IPS DF 6.9 (cell line): ENCODE results near the gene OVOL3.

Source experiments
- DNase-seq: peaks from one replicate; pipeline ENCODE4 v3.0.0-alpha.2; 2013; ENCODE audit warnings: low read depth, low spot score
- H3K27ac ChIP-seq: one replicate; pipeline ENCODE4 v1.5.1; 2013; ENCODE audit warnings: low read length, control low read depth
- H3K27me3 ChIP-seq: 2 replicates; pipeline ENCODE4 v1.6.1; 2013; ENCODE audit warnings: mild to moderate bottlenecking, low read length; ENCODE audit not compliant: control insufficient read depth, insufficient read depth
- H3K36me3 ChIP-seq: 2 replicates; pipeline ENCODE4 v1.6.1; 2013; ENCODE audit warnings: low read length; ENCODE audit not compliant: control insufficient read depth, insufficient read depth
- H3K4me1 ChIP-seq: 2 replicates; pipeline ENCODE4 v1.6.1; 2013; ENCODE audit warnings: low read length; ENCODE audit not compliant: control insufficient read depth, insufficient read depth
- H3K4me3 ChIP-seq: 2 replicates; pipeline ENCODE4 v1.5.1; 2013; ENCODE audit warnings: mild to moderate bottlenecking, low read length
- H3K9me3 ChIP-seq: 2 replicates; pipeline ENCODE4 v1.6.1; 2013; ENCODE audit warnings: low read length, inconsistent platforms; ENCODE audit not compliant: control insufficient read depth, insufficient read depth
- WGBS: extraction: QIAGEN DNeasy Blood & Tissue Kit; methylation state at CpG from one replicate; pipeline ENCODE4 v1.1.7; 2013; ENCODE audit warnings: mixed read lengths, missing lambda C conversion rate; ENCODE audit not compliant: insufficient read length, insufficient coverage; 5-methylcytosine and 5-hydroxymethylcytosine counted together

Gene OVOL3

DNA sequence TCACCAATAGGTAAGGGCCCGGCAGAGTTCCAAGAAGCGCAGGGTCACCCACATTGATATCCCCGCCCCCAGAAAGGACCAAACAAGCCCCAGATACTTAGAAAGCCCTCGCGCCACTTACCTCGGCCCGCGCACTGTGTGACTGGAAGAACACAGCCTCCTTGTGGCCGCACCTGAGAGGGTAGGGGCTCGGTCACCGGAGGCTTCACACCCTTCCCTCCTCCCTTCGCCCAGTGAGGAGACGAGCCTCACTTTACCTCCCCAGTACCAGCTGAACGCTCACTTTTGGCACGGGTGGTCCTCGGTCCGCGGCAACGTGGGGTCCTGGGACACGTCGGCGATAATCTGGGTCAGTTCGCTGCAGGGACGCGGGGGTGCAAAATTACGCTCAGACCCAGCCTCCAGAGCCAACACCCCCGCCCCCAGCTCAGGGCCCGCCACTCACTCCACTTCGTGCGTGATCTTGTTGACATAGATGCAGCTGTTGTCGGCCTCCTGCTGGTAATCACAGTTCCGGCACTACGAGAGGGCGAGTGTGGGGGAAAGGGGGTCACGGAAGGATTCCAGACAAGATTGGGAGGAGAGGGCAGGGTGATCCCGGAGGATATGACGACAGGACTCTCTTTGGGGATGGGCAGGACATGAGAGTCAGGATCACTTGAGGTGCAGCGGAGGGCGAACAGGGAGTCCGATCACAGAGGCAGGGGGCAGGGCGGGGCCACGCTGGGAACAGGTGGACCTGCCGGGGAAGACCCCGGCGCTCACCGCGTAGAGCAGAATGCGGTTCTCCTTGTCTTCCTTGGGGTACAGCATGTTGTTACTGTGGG is 3.2 kb downstream of the OVOL3 start:
- no peak overlapping the region for H3K27ac ChIP-seq
- DNase-seq = no peak
- no CpG with 5 or more reads among the region's 48 CpGs for WGBS

DNA sequence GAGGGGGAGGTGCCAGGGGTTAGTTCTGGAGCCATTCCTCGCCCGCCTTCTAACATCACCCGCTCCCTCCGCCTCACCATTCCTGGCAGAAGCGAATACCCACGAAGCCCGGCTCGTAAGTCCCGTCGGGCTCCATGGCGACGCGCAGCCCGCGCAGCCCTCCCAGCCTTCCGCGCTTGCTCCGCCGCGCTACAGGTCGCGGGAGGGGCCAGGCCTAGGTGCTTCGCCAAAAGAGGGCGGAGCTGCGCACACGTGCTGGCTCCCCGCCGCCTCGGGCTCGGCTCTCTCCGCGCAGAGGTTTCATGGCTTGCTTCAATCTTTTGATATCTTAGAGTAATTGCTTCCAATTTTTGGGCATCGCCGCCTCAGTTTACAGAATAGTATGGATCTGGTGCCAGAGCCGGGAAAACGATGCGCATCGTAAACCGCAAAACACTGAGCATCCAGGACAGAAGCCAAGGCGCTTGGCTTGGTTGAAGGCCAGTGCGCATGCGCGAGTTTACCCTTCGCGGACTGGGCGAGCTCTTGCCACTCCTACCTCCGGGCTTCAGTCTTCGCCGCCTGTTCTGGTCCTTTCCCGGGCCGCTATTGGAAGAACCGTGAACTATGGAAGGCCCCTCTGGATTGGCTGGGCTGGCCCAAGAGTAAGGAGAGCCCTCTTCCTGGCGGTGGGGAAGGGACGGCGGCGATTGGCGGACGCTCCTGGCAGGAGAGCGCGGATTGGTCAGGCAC is 3.9 kb downstream of the OVOL3 start, which contains the start of gene POLR2I:
TSS of gene POLR2I (minus strand) at position 155 of the 732 bp plus-strand sequence. CDS start at position 136, 19 bp downstream.
- no peaks in the 10 kb centered on the region for H3K9me3 ChIP-seq
- peaks cover 8% of the 10 kb centered on the region for H3K4me1 ChIP-seq
- peak; percentile 98 for DNase-seq
- no peaks in the 10 kb centered on the region for H3K27me3 ChIP-seq
- H3K27ac ChIP-seq = no peak within 1 kb of the TSS
- peaks cover 8% of the 10 kb centered on the region; the same call in 1 of the 2 replicates for H3K36me3 ChIP-seq
- WGBS = no CpG with 5 or more reads among the region's 60 CpGs
- peak within 1 kb of the TSS; percentile 78 for H3K4me3 ChIP-seq

More for the DNA sequence above, 3.2 kb downstream of the OVOL3 start:
- Histone ChIP-seq H3K4me1 (peaks cover 8% of the 10 kb centered on the region), H3K9me3 (no peaks in the 10 kb centered on the region), H3K27me3 (no peaks in the 10 kb centered on the region), H3K4me3 (peak overlapping the region; percentile 78), H3K36me3 (peaks cover 8% of the 10 kb centered on the region; the same call in 1 of the 2 replicates)

DNA sequence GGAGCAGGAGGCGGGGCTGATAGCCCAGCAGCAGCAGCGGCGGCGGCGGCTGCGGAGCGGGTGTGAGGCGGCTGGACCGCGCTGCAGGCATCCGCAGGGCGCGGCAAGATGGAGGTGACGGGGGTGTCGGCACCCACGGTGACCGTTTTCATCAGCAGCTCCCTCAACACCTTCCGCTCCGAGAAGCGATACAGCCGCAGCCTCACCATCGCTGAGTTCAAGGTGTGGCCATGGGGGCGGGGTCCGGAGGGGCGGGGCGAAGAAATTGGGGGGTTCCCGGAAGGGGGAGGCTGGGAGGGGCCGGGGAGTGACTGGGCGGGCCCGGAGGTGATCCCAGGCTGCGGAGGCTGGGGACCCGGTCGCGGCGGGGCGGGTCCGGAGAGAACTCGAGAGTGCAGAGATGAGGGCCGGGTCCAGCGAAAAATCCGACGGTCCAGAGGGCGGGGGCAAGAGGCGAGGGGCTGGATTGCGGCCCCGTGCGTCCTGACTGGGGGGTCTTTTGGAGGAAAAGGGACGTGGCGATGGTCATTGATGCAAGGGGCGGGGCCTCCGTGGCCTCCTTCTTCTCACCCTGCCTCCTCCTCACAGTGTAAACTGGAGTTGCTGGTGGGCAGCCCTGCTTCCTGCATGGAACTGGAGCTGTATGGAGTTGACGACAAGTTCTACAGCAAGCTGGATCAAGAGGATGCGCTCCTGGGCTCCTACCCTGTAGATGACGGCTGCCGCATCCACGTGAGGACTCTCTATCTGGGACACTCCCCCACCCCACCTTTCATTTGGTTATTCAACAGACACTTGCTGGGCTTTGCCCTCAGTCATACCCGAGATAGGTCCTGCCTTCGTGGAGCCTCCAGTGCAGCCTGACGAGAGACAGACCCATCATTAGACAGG is 4.8 kb downstream of the OVOL3 start, which contains the start of gene TBCB:
TSS of gene TBCB (plus strand) at position 16 of the 891 bp plus-strand sequence. CDS start at position 109, 93 bp downstream.
- no CpG with 5 or more reads among the region's 59 CpGs for WGBS
- Histone ChIP-seq H3K4me3 (peak within 1 kb of the TSS; percentile 78), H3K36me3 (peaks cover 8% of the 10 kb centered on the region; the same call in 1 of the 2 replicates), H3K27ac (no peak within 1 kb of the TSS), H3K27me3 (no peaks in the 10 kb centered on the region), H3K9me3 (no peaks in the 10 kb centered on the region), H3K4me1 (peaks cover 8% of the 10 kb centered on the region)
- DNase-seq = no peak

DNA sequence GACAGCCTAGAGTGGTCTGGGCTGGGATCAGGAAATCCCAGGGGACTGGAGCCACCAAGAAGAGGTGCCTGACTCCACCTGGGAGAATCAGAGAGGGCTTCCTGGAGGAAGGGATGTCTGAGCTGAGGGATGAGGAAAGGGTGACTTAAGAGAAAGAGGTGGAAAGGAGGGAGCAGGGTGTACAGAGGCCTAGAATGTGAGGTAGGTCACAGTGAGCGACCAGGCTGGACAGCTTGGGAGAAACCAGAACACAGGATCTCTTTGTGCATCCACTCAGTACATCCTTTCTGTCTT is 5.3 kb downstream of the OVOL3 start:
- DNase-seq = no peak
- H3K27me3 ChIP-seq = no peaks in the 10 kb centered on the region
- H3K4me3 ChIP-seq = peak overlapping the region; percentile 57; the same call in 1 of the 2 replicates
- H3K27ac ChIP-seq = no peak overlapping the region
- no CpG with 5 or more reads among the region's 1 CpG for WGBS
- peaks cover 8% of the 10 kb centered on the region; the same call in 1 of the 2 replicates for H3K36me3 ChIP-seq
- H3K4me1 ChIP-seq = peaks cover 6% of the 10 kb centered on the region
- H3K9me3 ChIP-seq = no peaks in the 10 kb centered on the region

DNA sequence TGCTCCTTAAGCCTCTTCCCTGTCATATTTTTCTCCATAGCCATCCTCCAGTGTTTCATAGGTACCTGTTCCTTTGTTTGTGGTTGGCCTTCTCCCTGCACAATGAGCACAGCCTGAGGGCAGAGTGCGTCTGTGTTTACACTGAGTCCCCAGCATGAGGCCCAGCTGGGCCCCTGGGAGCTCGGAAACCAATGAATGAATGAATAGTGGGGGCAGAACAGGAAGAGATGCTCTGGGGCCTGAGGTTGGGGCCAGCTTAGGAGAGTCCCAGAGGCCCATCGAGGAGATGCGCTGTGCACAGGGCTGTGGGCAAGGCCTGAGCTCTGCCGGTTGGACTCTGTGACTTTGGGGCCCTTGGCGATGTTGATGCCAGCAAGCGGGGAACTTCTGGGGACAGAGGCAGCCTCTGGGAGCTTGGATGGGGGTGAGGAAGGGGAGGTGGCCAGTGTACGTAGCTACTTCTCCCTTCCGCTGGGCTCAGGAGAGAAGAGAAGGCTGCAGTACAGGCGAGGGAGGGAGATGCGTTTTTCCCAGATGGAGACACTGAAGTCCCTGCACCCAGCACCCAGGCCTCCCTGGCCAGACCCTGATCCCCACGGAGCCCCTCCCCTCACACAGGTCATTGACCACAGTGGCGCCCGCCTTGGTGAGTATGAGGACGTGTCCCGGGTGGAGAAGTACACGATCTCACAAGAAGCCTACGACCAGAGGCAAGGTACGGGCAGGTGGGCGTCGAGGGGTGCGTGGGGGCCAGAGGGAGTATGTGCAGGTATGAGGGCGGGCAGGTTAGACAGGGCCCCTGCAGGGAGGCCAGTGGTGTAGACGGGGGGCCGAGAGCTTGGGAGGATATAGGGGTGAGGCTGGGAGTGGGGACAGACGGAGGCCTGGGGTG is 9.4 kb downstream of the OVOL3 start:
- H3K4me3 ChIP-seq = no peak overlapping the region
- H3K27me3 ChIP-seq = no peaks in the 10 kb centered on the region
- peaks cover 7% of the 10 kb centered on the region for H3K36me3 ChIP-seq
- peaks cover 2% of the 10 kb centered on the region for H3K4me1 ChIP-seq
- no peaks in the 10 kb centered on the region for H3K9me3 ChIP-seq
- DNase-seq = no peak
- no peak overlapping the region for H3K27ac ChIP-seq
- no CpG with 5 or more reads among the region's 26 CpGs for WGBS

DNA sequence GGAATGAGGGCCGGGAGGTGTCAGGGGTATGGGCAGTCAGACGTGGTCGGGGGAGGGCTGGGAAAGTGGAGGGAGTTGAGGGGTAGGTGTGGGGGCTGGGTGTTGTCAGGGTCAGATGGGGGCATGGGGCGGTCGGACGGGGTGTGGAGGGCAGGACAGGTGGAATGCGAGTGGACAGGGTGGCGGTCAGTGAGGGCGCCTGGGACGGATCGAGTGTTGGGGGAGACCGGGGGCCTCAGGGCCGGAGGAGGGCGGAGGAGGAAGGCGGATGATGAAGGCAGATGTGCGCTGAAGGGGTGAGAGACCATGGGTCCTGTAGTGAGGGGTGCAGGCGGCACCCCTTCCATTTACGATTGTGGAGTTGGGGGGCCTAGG is 10.0 kb downstream of the OVOL3 start:
- no peak overlapping the region for H3K4me3 ChIP-seq
- WGBS = no CpG with 5 or more reads among the region's 18 CpGs
- no peak for DNase-seq
- H3K27me3 ChIP-seq = no peaks in the 10 kb centered on the region
- H3K27ac ChIP-seq = no peak overlapping the region
- peaks cover 2% of the 10 kb centered on the region for H3K4me1 ChIP-seq
- H3K9me3 ChIP-seq = no peaks in the 10 kb centered on the region
- H3K36me3 ChIP-seq = peaks cover 10% of the 10 kb centered on the region

DNA sequence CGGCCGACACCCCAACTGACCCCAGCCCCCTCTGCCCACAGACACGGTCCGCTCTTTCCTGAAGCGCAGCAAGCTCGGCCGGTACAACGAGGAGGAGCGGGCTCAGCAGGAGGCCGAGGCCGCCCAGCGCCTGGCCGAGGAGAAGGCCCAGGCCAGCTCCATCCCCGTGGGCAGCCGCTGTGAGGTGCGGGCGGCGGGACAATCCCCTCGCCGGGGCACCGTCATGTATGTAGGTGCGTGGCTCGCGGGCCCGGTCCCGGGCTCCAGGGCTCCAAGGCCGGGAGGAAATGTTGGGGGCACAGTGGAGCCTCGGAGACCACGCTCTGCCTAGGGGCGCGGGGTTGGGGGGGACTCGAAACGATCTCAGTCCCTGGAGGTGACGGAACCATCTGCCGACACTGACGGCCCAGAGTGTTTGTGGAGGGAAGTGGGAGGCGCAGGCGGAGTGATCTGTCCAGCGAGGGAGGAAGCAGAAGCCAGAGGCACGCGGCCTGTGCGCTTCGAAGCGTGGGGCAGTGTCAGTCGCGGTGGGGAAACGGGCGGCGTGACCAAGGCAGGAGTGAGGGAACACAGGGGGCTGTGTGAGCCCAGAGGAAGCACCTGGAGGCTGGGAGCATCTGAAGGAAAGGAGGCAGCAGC is 10.7 kb downstream of the OVOL3 start:
- H3K4me3 ChIP-seq = no peak overlapping the region
- peaks cover 1% of the 10 kb centered on the region; the same call in 1 of the 2 replicates for H3K4me1 ChIP-seq
- no peak overlapping the region for H3K27ac ChIP-seq
- WGBS = no CpG with 5 or more reads among the region's 49 CpGs
- H3K27me3 ChIP-seq = no peaks in the 10 kb centered on the region
- H3K9me3 ChIP-seq = no peaks in the 10 kb centered on the region
- peaks cover 10% of the 10 kb centered on the region for H3K36me3 ChIP-seq
- DNase-seq = no peak

DNA sequence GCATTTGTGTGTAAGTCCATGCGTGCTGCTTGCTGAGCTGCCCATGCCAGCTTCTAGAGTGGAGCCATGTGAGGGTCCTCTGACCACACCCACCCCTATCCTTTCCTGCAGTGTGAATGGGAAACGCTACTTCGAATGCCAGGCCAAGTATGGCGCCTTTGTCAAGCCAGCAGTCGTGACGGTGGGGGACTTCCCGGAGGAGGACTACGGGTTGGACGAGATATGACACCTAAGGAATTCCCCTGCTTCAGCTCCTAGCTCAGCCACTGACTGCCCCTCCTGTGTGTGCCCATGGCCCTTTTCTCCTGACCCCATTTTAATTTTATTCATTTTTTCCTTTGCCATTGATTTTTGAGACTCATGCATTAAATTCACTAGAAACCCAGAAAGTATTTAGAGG is 14.6 kb downstream of the OVOL3 start:
- Histone ChIP-seq H3K27me3 (no peaks in the 10 kb centered on the region), H3K4me3 (no peak overlapping the region), H3K27ac (no peak overlapping the region), H3K36me3 (peaks cover 10% of the 10 kb centered on the region), H3K4me1 (no peaks in the 10 kb centered on the region), H3K9me3 (no peaks in the 10 kb centered on the region)
- DNase-seq = no peak
- WGBS = no CpG with 5 or more reads among the region's 9 CpGs

DNA sequence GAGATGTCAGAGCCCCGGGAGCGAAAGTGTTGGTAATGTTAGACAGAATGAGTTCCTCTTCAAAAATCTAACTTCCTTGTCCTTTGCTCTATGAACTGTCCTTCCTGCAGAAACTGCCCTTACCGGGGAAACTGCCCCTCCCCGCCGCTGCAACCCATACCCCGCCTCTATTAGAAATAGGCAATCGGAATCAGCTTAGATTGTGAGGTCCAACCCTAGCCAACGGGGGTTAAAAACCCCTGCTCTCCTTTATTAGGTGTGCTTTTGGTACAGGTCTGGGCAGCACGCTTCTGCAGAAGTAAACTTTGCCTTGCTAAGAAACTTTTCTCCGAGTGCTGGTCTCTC is 17.4 kb downstream of the OVOL3 start:
- no peak for DNase-seq
- H3K36me3 ChIP-seq = peaks cover 3% of the 10 kb centered on the region; the same call in 1 of the 2 replicates

More for the DNA sequence above, 17.4 kb downstream of the OVOL3 start:
- Histone ChIP-seq H3K27me3 (no peaks in the 10 kb centered on the region), H3K27ac (no peak overlapping the region), H3K9me3 (no peaks in the 10 kb centered on the region), H3K4me3 (peak overlapping the region; percentile 42; the same call in 1 of the 2 replicates), H3K4me1 (no peaks in the 10 kb centered on the region)
- WGBS = no CpG with 5 or more reads among the region's 10 CpGs
